Mesodermal cell (in vitro differentiated cells): ENCODE data around the gene ACTL6B.

Source experiments
- H3K27ac ChIP-seq: 2 replicates; pipeline ENCODE4 v1.7.0; 2013; ENCODE audit warnings: mild to moderate bottlenecking, low read depth, low read length, moderate library complexity; ENCODE audit not compliant: severe bottlenecking
- H3K36me3 ChIP-seq: 2 replicates; pipeline ENCODE4 v1.7.1; 2013; ENCODE audit warnings: mild to moderate bottlenecking, low read length, moderate library complexity; ENCODE audit not compliant: control insufficient read depth, insufficient read depth
- H3K4me1 ChIP-seq: one replicate; pipeline ENCODE4 v1.7.1; 2013; ENCODE audit warnings: mild to moderate bottlenecking, low read length; ENCODE audit not compliant: insufficient read depth, control insufficient read depth, poor library complexity, severe bottlenecking
- H3K4me3 ChIP-seq: 2 replicates; pipeline ENCODE4 v1.7.0; 2013; ENCODE audit warnings: low read length, control low read depth, mild to moderate bottlenecking; ENCODE audit not compliant: insufficient read depth, poor library complexity, severe bottlenecking; ENCODE audit errors: extremely low read depth
- H3K9me3 ChIP-seq: 2 replicates; pipeline ENCODE4 v1.7.1; 2013; ENCODE audit warnings: mild to moderate bottlenecking, low read length, moderate library complexity; ENCODE audit not compliant: control insufficient read depth
- whole genome bisulfite sequencing, 2 experiments: methylation state at CpG; one replicate each; pipeline ENCODE4 v1.1.5; 2013; ENCODE audit warnings: missing lambda C conversion rate in 2 of 2; ENCODE audit not compliant: insufficient coverage in 2 of 2; 5-methylcytosine and 5-hydroxymethylcytosine counted together

ACTL6B gene

DNA sequence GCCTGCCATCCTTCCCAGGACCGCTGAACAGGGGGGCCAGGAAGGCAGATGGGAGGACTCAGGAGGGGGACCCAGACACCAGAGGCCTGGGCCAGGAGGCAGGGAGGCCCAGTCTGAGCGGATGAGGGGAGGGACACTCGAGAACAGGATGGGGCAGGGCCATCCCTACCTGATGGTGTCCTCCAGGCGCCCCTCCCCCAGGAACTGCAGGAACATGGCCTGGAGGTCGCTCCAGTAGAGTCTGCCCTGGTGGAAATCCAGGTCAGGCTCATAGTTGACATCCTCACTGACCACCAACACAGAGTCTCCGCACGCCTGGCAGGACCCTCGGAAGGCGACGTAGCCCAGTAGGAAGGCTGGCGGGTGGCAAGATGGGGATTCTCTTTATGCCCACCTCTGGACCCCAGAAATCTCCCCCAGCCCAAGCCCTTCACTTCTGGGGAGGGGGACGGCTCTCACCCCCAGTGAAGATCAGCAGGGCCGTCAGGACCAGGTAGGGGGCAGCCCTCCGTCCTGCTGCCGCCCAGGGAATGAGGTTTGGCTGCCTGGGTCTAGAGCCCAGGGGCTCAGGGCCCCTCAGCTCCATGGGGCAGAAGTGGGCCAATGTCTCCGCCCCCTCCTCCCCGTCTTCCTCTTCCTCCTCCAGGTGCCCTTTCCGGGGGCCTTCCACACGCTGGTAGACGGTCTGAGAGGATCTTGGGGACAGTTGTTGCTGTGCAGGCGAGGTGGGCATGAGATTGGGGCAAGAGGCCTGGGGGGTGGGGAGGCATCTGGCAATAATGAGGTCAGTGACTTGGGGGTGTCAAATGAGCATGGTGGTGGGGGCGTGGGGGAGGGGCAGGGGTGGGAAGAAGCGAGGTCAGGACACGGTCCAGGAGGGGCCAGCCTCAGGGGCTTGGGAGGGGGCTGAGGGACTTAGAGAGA is 15.5 kb downstream of the ACTL6B start:
- H3K4me3 ChIP-seq: no peak overlapping the region
- no peaks in the 10 kb centered on the region for H3K4me1 ChIP-seq
- 83 to 91% methylated on average over 8 to 14 of the region's 24 CpGs for WGBS, 2 experiments
- H3K36me3 ChIP-seq: no peaks in the 10 kb centered on the region
- no peak overlapping the region for H3K27ac ChIP-seq
- H3K9me3 ChIP-seq: no peaks in the 10 kb centered on the region

DNA sequence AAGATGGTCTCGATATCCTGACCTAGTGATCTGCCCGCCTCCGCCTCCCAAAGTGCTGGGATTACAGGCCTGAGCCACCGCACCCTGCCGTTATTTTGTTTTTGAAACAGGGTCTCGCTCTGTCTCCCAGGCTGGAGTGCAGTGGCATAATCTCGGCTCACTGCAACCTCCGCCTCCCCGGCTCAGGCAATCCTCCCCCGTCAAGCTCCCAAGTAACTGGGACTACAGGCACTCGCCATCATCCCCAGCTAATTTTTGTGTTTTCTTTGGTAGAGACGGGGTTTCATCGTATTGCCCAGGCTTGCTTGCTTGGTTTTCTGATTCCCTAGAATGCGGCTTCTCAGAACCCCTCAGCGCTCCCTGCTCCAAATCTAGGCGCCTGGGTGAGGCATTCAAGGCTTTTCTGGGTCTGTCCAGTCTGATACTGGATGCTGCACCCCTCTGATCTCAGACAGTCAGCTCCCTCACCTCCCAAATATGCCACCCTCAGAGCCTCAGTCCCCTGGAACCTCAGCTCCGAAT is 16.2 kb downstream of the ACTL6B start:
- H3K36me3 ChIP-seq: no peaks in the 10 kb centered on the region
- no peaks in the 10 kb centered on the region for H3K4me1 ChIP-seq
- no peaks in the 10 kb centered on the region for H3K9me3 ChIP-seq
- no peak overlapping the region for H3K4me3 ChIP-seq
- WGBS, 2 experiments: 80 to 84% methylated on average over 16 to 17 of the region's 17 CpGs
- H3K27ac ChIP-seq: no peak overlapping the region

DNA sequence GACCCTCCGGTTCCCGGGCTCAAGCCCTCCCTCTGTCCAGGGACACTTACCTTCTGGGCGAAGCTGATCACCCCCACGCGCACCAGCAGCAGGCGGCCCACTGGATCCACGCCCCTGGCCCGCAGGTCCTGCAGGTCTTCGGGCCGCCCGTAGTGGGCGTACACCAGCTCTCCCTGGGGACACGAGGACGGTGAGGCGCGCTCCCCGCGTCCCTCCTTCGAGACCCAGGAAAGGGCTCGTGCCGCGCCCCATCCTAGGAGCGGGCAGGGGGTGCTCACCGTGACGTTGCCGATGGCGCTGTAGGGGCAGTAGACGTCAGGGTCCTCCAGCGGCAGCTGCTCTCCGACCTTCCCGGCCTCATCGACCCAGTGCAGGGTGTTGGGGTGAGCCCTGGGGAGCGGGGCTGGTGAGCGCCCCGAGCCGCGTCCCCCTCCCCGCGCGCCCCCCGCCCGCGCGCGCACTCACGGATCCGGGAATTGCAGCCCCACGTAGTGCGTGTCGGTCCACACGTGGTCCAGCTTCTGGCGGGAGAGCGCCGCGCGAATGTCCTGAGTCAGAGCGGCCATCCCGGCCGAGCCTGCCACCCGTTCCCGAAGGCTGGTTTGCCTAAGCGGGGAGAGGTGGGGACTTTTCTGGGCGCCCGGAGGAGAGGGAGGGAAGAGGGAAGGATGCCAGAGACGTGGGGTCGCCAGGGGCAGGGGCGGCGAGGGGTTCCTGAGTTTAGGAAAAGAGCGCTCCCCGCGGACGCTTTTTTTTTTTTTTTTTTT is 23.1 kb downstream of the ACTL6B start:
- Histone ChIP-seq H3K9me3 (no peaks in the 10 kb centered on the region), H3K4me3 (peak overlapping the region; percentile 39), H3K36me3 (no peaks in the 10 kb centered on the region), H3K27ac (no peak overlapping the region), H3K4me1 (peaks cover 3% of the 10 kb centered on the region)
- WGBS, 2 experiments: 4 to 5% methylated on average over 28 to 46 of the region's 72 CpGs

DNA sequence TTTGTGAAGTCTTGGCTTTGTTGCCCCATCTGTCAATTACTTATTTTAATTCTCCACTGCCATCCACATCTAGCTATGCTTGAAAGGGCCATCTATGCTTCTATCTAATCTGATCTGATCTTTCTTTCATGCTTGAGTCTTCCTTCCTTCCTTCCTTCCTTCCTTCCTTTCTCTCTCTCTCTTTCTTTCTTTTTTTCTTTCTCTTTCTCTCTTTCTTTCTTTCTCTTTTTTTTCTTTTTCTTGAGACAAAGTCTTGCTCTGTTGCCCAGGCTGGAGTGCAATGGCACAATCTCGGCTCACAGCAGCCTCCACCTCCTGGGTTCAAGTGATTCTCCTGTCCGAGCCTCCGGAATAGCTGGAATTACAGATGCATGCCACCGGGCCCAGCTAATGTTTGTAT is 26.2 kb downstream of the ACTL6B start:
- H3K9me3 ChIP-seq: no peaks in the 10 kb centered on the region
- H3K4me1 ChIP-seq: peaks cover 3% of the 10 kb centered on the region
- H3K4me3 ChIP-seq: no peak overlapping the region
- H3K36me3 ChIP-seq: no peaks in the 10 kb centered on the region
- H3K27ac ChIP-seq: no peak overlapping the region
- 82 to 83% methylated on average over 4 of the region's 4 CpGs for WGBS, 2 experiments

- H3K27ac ChIP-seq: no peak overlapping the region
- H3K36me3 ChIP-seq: no peaks in the 10 kb centered on the region
- WGBS, 2 experiments: 64 to 70% methylated on average over 9 to 10 of the region's 11 CpGs
- no peaks in the 10 kb centered on the region for H3K9me3 ChIP-seq
- H3K4me1 ChIP-seq: peaks cover 3% of the 10 kb centered on the region
- no peak overlapping the region for H3K4me3 ChIP-seq
Measured at GRCh38 chr7:100629117-100629716, 27.0 kb downstream of the ACTL6B start.

DNA sequence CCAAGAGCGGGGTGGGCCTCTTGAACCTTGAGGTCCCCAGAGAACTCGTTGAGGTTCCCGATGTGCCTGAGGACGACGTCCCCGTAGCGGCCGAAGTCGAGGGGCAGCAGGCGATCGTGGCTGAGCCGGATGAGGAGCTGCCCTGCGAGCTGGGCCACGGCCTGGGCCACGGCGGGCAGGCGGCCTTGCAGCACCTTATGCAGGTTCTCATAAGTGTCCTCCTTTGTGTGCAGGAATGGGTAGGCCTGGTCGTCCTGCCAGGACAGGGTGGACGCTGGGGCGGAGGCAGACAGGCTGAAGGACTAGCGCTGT is 29.1 kb downstream of the ACTL6B start:
- Histone ChIP-seq H3K27ac (no peak overlapping the region), H3K9me3 (no peaks in the 10 kb centered on the region), H3K4me3 (no peak overlapping the region), H3K36me3 (no peaks in the 10 kb centered on the region), H3K4me1 (no peaks in the 10 kb centered on the region)
- 92 to 95% methylated on average over 14 to 17 of the region's 21 CpGs for WGBS, 2 experiments

- WGBS, 2 experiments: 8% methylated on average over 23 to 25 of the region's 37 CpGs
- no peak overlapping the region for H3K27ac ChIP-seq
- H3K4me3 ChIP-seq: peak overlapping the region; percentile 21
- no peaks in the 10 kb centered on the region for H3K4me1 ChIP-seq
- no peaks in the 10 kb centered on the region for H3K36me3 ChIP-seq
- H3K9me3 ChIP-seq: no peaks in the 10 kb centered on the region
Measured at GRCh38 chr7:100626530-100627237, 29.6 kb downstream of the ACTL6B start.

GRCh38 chr7:100626055-100626454 is 30.2 kb downstream of the ACTL6B start:
- 50% methylated on average over 2 of the region's 3 CpGs; no CpG with 5 or more reads in 1 of the 2 experiments for WGBS, 2 experiments
- no peaks in the 10 kb centered on the region for H3K4me1 ChIP-seq
- H3K27ac ChIP-seq: no peak overlapping the region
- H3K4me3 ChIP-seq: no peak overlapping the region
- no peaks in the 10 kb centered on the region for H3K9me3 ChIP-seq
- peaks cover under 1% of the 10 kb centered on the region for H3K36me3 ChIP-seq

GRCh38 chr7:100623951-100624824 is 32.1 kb downstream of the ACTL6B start:
- no peaks in the 10 kb centered on the region for H3K4me1 ChIP-seq
- 87 to 91% methylated on average over 10 to 12 of the region's 15 CpGs for WGBS, 2 experiments

More at GRCh38 chr7:100623951-100624824, 32.1 kb downstream of the ACTL6B start:
- Histone ChIP-seq H3K4me3 (no peak overlapping the region), H3K27ac (no peak overlapping the region), H3K9me3 (no peaks in the 10 kb centered on the region), H3K36me3 (peaks cover 3% of the 10 kb centered on the region)
